Activated B cell treated with CpG ODN at 0.5 μM for 24 hours (primary cell): ENCODE measurements around the gene AFF1. TPM values are rescaled to one million over a fixed set of nuclear protein-coding genes. Genes with fewer than 3 reads are reported as not detected.

Experiments
- ATAC-seq: fragments of 200-7000 bp; cut with Tn5 transposase; one replicate; pipeline ENCODE4 v1.10.0; 2021; ENCODE audit warnings: low read depth, mild to moderate bottlenecking, moderate library complexity
- CTCF ChIA-PET: fragments of 350-600 bp; sonication (Branson Sonifier 250); formaldehyde crosslinking; loops from one replicate; lab custom pipeline; 2021; ENCODE audit warnings: antibody characterized with exemption; lab: Charles Lee
- POLR2A ChIA-PET: fragments of 350-600 bp; sonication (Branson Sonifier 250); formaldehyde crosslinking; loops from one replicate; lab custom pipeline; 2021; ENCODE audit warnings: antibody characterized with exemption; lab: Charles Lee
- DNase-seq: peaks from one replicate; pipeline ENCODE4 v3.0.0; 2022
- H3K27ac Mint-ChIP-seq: one replicate; pipeline ENCODE4 v1.8.0; 2020; ENCODE audit warnings: mixed read lengths
- H3K27me3 Mint-ChIP-seq: one replicate; pipeline ENCODE4 v1.8.0; 2021; ENCODE audit warnings: mixed read lengths
- H3K36me3 Mint-ChIP-seq: one replicate; pipeline ENCODE4 v1.8.0; 2021; ENCODE audit warnings: low read depth, mixed read lengths
- H3K4me1 Mint-ChIP-seq: one replicate; pipeline ENCODE4 v1.8.0; 2021; ENCODE audit warnings: mixed read lengths
- H3K4me3 Mint-ChIP-seq: one replicate; pipeline ENCODE4 v1.8.0; 2020; ENCODE audit warnings: mild to moderate bottlenecking, mixed read lengths
- H3K9me3 Mint-ChIP-seq: one replicate; pipeline ENCODE4 v1.8.0; 2020; ENCODE audit warnings: mixed read lengths
- intact Hi-C: fragments of 100-400 bp; cut with micrococcal nuclease; formaldehyde crosslinking; loops from one replicate; pipeline ENCODE4 v1.15.1; 2024
- total RNA-seq: library from RNA; stranded (reverse); gene quantifications from 2 replicates; pipeline ENCODE4 v1.2.3, GENCODE V29; 2022
- TF ChIP-seq, protein P1 (sequence below): fragments of 200-600 bp; IDR thresholded peaks from one replicate; pipeline ENCODE4 v1.8.0; 2022; ENCODE audit warnings: antibody characterized with exemption, mild to moderate bottlenecking

Gene AFF1
- total RNA-seq, 1 donor from 2014 or later = 60.8 TPM

DNA sequence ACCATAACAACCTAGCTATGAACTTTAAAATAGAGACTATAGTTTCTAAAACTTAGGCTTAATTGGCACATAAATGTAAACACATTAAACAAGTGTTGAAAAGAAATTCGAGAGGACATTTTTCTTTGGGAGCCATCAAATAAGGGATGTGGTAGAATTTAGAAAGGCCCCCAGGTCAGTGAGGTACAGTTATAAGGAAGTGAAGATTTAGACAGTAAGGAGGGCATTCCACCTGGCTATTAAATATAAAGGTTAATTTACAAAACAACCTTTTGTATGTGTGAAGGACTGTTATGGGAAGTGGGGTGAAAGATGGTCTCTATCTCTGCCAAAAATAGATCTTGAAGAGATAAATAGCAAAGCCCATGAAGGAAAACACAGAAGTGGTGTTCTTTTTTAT lies 83.9 kb downstream of the AFF1 start:
- ChIA-PET POLR2A (interaction anchor here (0.6 to 3.6 kb wide), 9 partner anchors 9 to 83 kb away, joined by 3 to 17 read pairs (median 5); partner anchors contain the start of gene AFF1), CTCF (no interaction called here)
- TF ChIP-seq, protein P1, sequence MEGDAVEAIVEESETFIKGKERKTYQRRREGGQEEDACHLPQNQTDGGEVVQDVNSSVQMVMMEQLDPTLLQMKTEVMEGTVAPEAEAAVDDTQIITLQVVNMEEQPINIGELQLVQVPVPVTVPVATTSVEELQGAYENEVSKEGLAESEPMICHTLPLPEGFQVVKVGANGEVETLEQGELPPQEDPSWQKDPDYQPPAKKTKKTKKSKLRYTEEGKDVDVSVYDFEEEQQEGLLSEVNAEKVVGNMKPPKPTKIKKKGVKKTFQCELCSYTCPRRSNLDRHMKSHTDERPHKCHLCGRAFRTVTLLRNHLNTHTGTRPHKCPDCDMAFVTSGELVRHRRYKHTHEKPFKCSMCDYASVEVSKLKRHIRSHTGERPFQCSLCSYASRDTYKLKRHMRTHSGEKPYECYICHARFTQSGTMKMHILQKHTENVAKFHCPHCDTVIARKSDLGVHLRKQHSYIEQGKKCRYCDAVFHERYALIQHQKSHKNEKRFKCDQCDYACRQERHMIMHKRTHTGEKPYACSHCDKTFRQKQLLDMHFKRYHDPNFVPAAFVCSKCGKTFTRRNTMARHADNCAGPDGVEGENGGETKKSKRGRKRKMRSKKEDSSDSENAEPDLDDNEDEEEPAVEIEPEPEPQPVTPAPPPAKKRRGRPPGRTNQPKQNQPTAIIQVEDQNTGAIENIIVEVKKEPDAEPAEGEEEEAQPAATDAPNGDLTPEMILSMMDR = no peak
- H3K9me3 Mint-ChIP-seq = no peaks in the 10 kb centered on the region
- H3K4me1 Mint-ChIP-seq = peaks cover 85% of the 10 kb centered on the region
- ATAC-seq (peak; percentile 49), DNase-seq (no peak)
- intact Hi-C loops = loop anchor here (1.0 kb wide), 1 partner anchor 9 kb away; no protein-coding TSS in a partner anchor
- H3K27me3 Mint-ChIP-seq = no peaks in the 10 kb centered on the region
- no peaks in the 10 kb centered on the region for H3K36me3 Mint-ChIP-seq
- peak overlapping the region; percentile 88 for H3K27ac Mint-ChIP-seq
- peak overlapping the region; percentile 12 for H3K4me3 Mint-ChIP-seq

DNA sequence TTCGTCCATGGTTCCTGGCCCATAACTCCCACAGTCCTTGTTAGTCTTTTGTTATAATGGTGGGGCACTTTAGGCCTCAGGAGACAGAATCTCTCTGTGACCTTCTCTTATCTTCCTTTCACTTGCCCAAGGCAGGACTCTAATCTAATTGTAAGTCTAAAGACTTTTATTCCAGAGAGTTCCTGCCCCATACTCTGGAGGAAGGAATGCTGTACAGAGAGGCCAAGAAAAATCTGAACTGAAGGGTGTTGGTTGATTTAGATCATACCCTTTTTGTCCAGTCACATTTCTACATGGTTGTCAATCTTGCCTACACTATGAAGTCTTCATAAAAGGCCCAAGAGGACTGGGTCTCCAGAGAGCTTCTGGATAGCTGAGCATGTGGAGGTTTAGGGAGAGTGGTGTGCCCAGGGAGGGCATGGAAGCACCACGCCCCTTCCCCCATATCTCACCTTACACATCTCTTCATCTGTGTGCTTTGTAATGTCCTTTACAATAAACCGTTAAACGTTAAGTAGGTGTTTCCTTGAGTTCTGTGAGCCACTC lies 84.5 kb downstream of the AFF1 start:
- ATAC-seq (peak; percentile 10), DNase-seq (no peak)
- Mint-ChIP-seq H3K4me3 (peak overlapping the region; percentile 68), H3K9me3 (no peaks in the 10 kb centered on the region), H3K36me3 (no peaks in the 10 kb centered on the region), H3K27ac (peak overlapping the region; percentile 88), H3K4me1 (peaks cover 85% of the 10 kb centered on the region), H3K27me3 (no peaks in the 10 kb centered on the region)
- POLR2A ChIA-PET = interaction anchor here (1.5 to 3.6 kb wide), 4 partner anchors 10 to 84 kb away, joined by 4 to 17 read pairs (median 8); partner anchors contain the start of gene AFF1
- TF ChIP-seq, protein P1 = no peak
- intact Hi-C loops = loop anchor here (1.0 kb wide), 1 partner anchor 10 kb away; no protein-coding TSS in a partner anchor
- CTCF ChIA-PET = no interaction called here

DNA sequence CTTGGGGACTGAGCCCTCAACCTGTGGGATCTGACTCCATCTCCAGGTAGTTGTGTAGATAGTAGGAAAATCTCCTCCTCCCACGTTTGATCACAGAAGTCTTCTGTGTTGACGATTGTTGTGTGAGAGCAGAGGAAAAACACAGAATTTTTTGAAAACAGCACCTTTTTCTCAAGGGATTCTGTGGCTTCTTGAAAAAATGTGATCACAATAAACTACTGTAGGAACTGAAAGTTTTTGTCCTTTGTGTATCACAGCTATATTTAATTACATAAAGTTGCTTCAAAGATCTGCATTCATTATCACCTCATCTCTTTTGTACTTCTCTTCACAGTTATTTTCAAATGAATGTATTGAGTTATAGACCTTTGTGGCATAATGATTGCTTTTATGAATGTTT lies 85.1 kb downstream of the AFF1 start:
- H3K9me3 Mint-ChIP-seq = no peaks in the 10 kb centered on the region
- DNase-seq (no peak), ATAC-seq (peak; percentile 56)
- POLR2A ChIA-PET = interaction anchor here (0.7 to 3.6 kb wide), 5 partner anchors 11 to 84 kb away, joined by 3 to 17 read pairs (median 5); partner anchors contain the start of gene AFF1
- peak overlapping the region; percentile 88 for H3K27ac Mint-ChIP-seq
- TF ChIP-seq, protein P1 = no peak
- intact Hi-C loops = loop anchor here (1.0 kb wide), 1 partner anchor 11 kb away; no protein-coding TSS in a partner anchor
- H3K4me3 Mint-ChIP-seq = peak overlapping the region; percentile 68
- peaks cover 83% of the 10 kb centered on the region for H3K4me1 Mint-ChIP-seq
- peaks cover 2% of the 10 kb centered on the region for H3K36me3 Mint-ChIP-seq
- CTCF ChIA-PET = no interaction called here
- H3K27me3 Mint-ChIP-seq = no peaks in the 10 kb centered on the region

DNA sequence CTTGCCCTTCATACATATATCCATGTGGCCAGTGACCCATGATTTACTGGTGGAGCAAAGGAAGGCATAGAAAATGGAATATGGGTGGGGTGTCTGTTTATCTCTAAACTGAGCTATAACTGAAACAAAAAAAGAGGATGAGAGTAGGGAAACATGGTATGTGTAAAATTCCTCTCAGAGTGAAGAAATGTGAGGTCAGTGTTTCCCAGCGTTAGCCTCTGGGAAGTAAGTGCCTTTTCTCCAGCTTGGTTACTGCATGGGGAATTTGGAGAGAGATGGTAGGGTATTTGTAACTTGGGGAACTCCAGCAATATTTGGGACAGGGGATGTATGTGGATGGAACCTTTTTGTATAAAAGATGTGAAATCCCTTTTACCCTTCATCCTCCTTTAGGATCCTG lies 89.4 kb downstream of the AFF1 start:
- POLR2A ChIA-PET = interaction anchor here (0.7 to 1.7 kb wide), 2 partner anchors 88 to 105 kb away, joined by 3 to 4 read pairs; no protein-coding TSS in a partner anchor
- Mint-ChIP-seq H3K9me3 (no peaks in the 10 kb centered on the region), H3K4me3 (no peak overlapping the region)

More for the DNA sequence above, 89.4 kb downstream of the AFF1 start:
- Mint-ChIP-seq H3K27ac (no peak overlapping the region), H3K4me1 (peaks cover 83% of the 10 kb centered on the region), H3K36me3 (peaks cover 3% of the 10 kb centered on the region), H3K27me3 (no peaks in the 10 kb centered on the region)
- CTCF ChIA-PET = no interaction called here
- intact Hi-C loops = no loop called here
- ATAC-seq (no peak), DNase-seq (no peak)
- TF ChIP-seq, protein P1 = no peak
